Endothelial cell of umbilical vein (primary cell): ENCODE results near the gene ZNF407. TPM values are rescaled to one million over a fixed set of nuclear protein-coding genes. Genes with fewer than 3 reads are reported as not detected.

Source experiments
- BruUV-seq: library from RNA; stranded (reverse); fragments of 400-500 nt; replicated peaks from 2 replicates; lab custom pipeline; 2021; lab: Mats Ljungman, UMichigan
- CTCF ChIA-PET: fragments of 300-600, 350-600 bp; sonication (Branson Sonifier 250); formaldehyde crosslinking; loops from one replicate; lab custom pipeline; 2021; ENCODE audit warnings: antibody characterized with exemption, inconsistent platforms; lab: Charles Lee
- POLR2A ChIA-PET: fragments of 300-600, 350-600 bp; sonication (Branson Sonifier 250); formaldehyde crosslinking; loops from one replicate; lab custom pipeline; 2021; ENCODE audit warnings: antibody characterized with exemption, inconsistent platforms; lab: Charles Lee
- DNase-seq: peaks from one replicate; pipeline ENCODE4 v3.0.0-alpha.2; 2011; ENCODE audit warnings: low read depth, low spot score
- FAIRE-seq: peaks from 2 replicates; lab custom pipeline; 2011; peaks lifted over from hg19 to GRCh38; lab: Jason Lieb, UNC
- H2AFZ ChIP-seq: 2 replicates; pipeline ENCODE4 v1.6.0; 2012; ENCODE audit warnings: low read depth, low read length, control low read depth, inconsistent platforms
- H3K27ac ChIP-seq: 2 replicates; pipeline ENCODE4 v1.5.1; 2011; ENCODE audit warnings: low read depth, mild to moderate bottlenecking, control low read depth, low read length, moderate library complexity; ENCODE audit not compliant: insufficient read depth
- H3K27me3 ChIP-seq, 2 experiments: 2 replicates each; pipeline versions ENCODE4 v1.6.0 to v1.6.1; 2011; ENCODE audit warnings: low read length in 2 of 2, mixed read lengths in 1 of 2; ENCODE audit not compliant: control insufficient read depth in 2 of 2, insufficient read depth in 2 of 2
- H3K36me3 ChIP-seq, 2 experiments: 2 replicates in 1 of 2; 3 replicates in 1 of 2; pipeline ENCODE4 v1.5.1; 2011; ENCODE audit warnings: low read length in 2 of 2, mild to moderate bottlenecking in 1 of 2, moderate library complexity in 1 of 2; ENCODE audit not compliant: control insufficient read depth in 2 of 2, insufficient read depth in 2 of 2; ENCODE audit errors: extremely low read depth in 1 of 2
- H3K4me1 ChIP-seq: 3 replicates; pipeline ENCODE4 v1.5.1; 2011; ENCODE audit warnings: mild to moderate bottlenecking, low read length; ENCODE audit not compliant: control insufficient read depth, insufficient read depth; ENCODE audit errors: extremely low read depth
- H3K4me2 ChIP-seq: 2 replicates; pipeline ENCODE4 v1.6.1; 2011; ENCODE audit warnings: low read length, control low read depth, mixed read lengths; ENCODE audit not compliant: insufficient read depth
- H3K4me3 ChIP-seq, 3 experiments: fragments of 200-600 bp in 1 of 3; sonication (generic), shearing (Covaris generic) in 1 of 3; replicated peaks in 1 of 3; 2 replicates each; pipeline ENCODE4 v1.5.1; 2011 to 2016; ENCODE audit warnings: control low read depth in 3 of 3, low read length in 3 of 3, mild to moderate bottlenecking in 2 of 3, inconsistent platforms in 1 of 3, low read depth in 1 of 3, moderate library complexity in 1 of 3; ENCODE audit not compliant: insufficient read depth in 1 of 3
- H3K79me2 ChIP-seq: 2 replicates; pipeline ENCODE4 v1.6.0; 2012; ENCODE audit warnings: low read length, inconsistent platforms; ENCODE audit not compliant: control insufficient read depth, insufficient read depth
- H3K9ac ChIP-seq: replicated peaks from 2 replicates; pipeline ENCODE3; 2011; ENCODE audit warnings: low read length, control low read depth; ENCODE audit not compliant: insufficient read depth; ENCODE audit errors: extremely low read depth
- H3K9me1 ChIP-seq: replicated peaks from 3 replicates; pipeline ENCODE4 v1.6.0; 2011; ENCODE audit warnings: mild to moderate bottlenecking, low read length; ENCODE audit not compliant: control insufficient read depth, insufficient read depth; ENCODE audit errors: extremely low read depth
- H3K9me3 ChIP-seq: replicated peaks from 2 replicates; pipeline ENCODE4 v1.5.1; 2012; ENCODE audit warnings: low read length, inconsistent platforms; ENCODE audit not compliant: control insufficient read depth, insufficient read depth
- H4K20me1 ChIP-seq: replicated peaks from 2 replicates; pipeline ENCODE3; 2011; ENCODE audit warnings: mild to moderate bottlenecking, low read length; ENCODE audit not compliant: control insufficient read depth, insufficient read depth; ENCODE audit errors: extremely low read depth
- EZH2 ChIP-seq: IDR thresholded peaks from 2 replicates; pipeline ENCODE4 v1.6.1; 2012; ENCODE audit warnings: borderline replicate concordance, low read depth, mild to moderate bottlenecking, moderate library complexity, low read length, inconsistent platforms; ENCODE audit not compliant: severe bottlenecking
- FOS ChIP-seq: IDR thresholded peaks from 2 replicates; pipeline ENCODE4 v1.6.1; 2011; ENCODE audit warnings: mild to moderate bottlenecking, low read length, moderate library complexity, borderline replicate concordance; ENCODE audit not compliant: insufficient read depth
- GATA2 ChIP-seq: IDR thresholded peaks from 2 replicates; pipeline ENCODE4 v1.7.0; 2011; ENCODE audit warnings: low read depth, mild to moderate bottlenecking, moderate library complexity, mixed read lengths, low read length; ENCODE audit not compliant: insufficient read length, insufficient read depth
- JUN ChIP-seq: IDR thresholded peaks from 2 replicates; pipeline ENCODE4 v1.6.1; 2011; ENCODE audit warnings: borderline replicate concordance, low read depth; ENCODE audit not compliant: insufficient read length, insufficient read depth
- MYC ChIP-seq: IDR thresholded peaks from one replicate; pipeline ENCODE4 v1.6.1; 2011; ENCODE audit warnings: mild to moderate bottlenecking, low read depth, low read length
- POLR2A ChIP-seq: IDR thresholded peaks from 2 replicates; pipeline ENCODE4 v1.6.1; 2012; ENCODE audit warnings: low read depth, mild to moderate bottlenecking, control low read depth, low read length
- POLR2AphosphoS5 ChIP-seq: IDR thresholded peaks from 2 replicates; pipeline ENCODE4 v1.6.1; 2012; ENCODE audit warnings: low read depth, mild to moderate bottlenecking, control low read depth, low read length, moderate library complexity; ENCODE audit not compliant: insufficient read depth
- dilution Hi-C: fragments of 300-500 bp; cut with MboI; formaldehyde crosslinking; loops from one replicate; pipeline ENCODE4 v1.15.0; 2019; ENCODE audit warnings: low sequenced_read_pairs; ENCODE audit not compliant: extremely low pct_ligation_motif_present
- intact Hi-C: fragments of 100-400 bp; cut with micrococcal nuclease; formaldehyde crosslinking; loops from one replicate; pipeline ENCODE4 v1.10.0; 2022
- polyA plus RNA-seq, 4 experiments: library from polyadenylated mRNA; depleted of rRNA in 3 of 4; stranded (reverse) in 3 of 4; unstranded in 1 of 4; fragments of >200 nt; gene quantifications; 2 replicates each; pipeline versions ENCODE4 v1.2.1 to v1.2.3, GENCODE V29; 2011 to 2012; ENCODE audit warnings: missing spikeins in 1 of 4
- total RNA-seq: library from RNA; stranded (reverse); gene quantifications from 2 replicates; pipeline ENCODE4 v1.2.3, GENCODE V29; 2021
- TF ChIP-seq, protein P1 (sequence below): IDR thresholded peaks from 2 replicates; pipeline ENCODE4 v1.6.1; 2011; ENCODE audit not compliant: insufficient read depth, insufficient read length
- TF ChIP-seq, protein P2 (sequence below), 2 donors: IDR thresholded peaks; 1 replicate in 1 of 2; 2 replicates in 1 of 2; pipeline ENCODE4 v1.5.1; 2011; ENCODE audit warnings: low read length in 2 of 2, mild to moderate bottlenecking in 2 of 2, moderate library complexity in 2 of 2, control low read depth in 1 of 2, inconsistent platforms in 1 of 2, low read depth in 1 of 2; ENCODE audit not compliant: insufficient read depth in 1 of 2; ENCODE audit errors: extremely low read depth in 1 of 2

The ZNF407 gene
- total and polyA plus RNA-seq, 2 donors (not counting 3 experiments of a cell fraction or from before 2014, with no cell fraction given), result 3.8 to 20.1 TPM

DNA sequence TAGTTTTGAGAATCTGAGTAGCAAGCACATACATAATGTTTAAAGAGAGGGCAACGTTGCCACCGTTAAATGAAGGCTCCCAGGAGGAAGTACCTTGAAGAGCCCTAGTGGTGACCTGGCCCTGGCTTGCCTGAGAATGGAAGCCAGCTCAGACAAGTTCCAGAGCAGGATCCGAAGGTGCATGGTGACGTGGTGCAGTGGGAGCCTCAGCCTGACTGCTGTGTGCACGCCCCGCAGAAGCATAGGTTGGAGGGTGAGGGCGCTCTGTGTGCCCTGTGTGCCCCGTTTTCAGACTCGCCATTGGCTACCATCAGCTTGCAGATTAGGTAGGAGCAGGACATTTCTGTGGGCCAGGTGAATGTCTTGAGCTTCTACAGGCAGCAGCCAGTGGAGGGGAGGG, 68.2 kb downstream of the ZNF407 start:
- DNase-seq (no peak), FAIRE-seq (no peak)
- no peaks in the 10 kb centered on the region for H3K4me1 ChIP-seq
- no peaks in the 10 kb centered on the region for H4K20me1 ChIP-seq
- no peak overlapping the region for H3K9ac ChIP-seq
- H3K9me1 ChIP-seq, result no peaks in the 10 kb centered on the region
- peaks cover 0 to 1% of the 10 kb centered on the region in 2 experiments for H3K36me3 ChIP-seq
- no peak overlapping the region for H3K4me2 ChIP-seq
- H3K27me3 ChIP-seq, result no peaks in the 10 kb centered on the region
- TF ChIP-seq, protein P1, sequence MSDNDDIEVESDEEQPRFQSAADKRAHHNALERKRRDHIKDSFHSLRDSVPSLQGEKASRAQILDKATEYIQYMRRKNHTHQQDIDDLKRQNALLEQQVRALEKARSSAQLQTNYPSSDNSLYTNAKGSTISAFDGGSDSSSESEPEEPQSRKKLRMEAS, result no peak
- TF ChIP-seq MYC, result no peak
- TF ChIP-seq, protein P2, sequence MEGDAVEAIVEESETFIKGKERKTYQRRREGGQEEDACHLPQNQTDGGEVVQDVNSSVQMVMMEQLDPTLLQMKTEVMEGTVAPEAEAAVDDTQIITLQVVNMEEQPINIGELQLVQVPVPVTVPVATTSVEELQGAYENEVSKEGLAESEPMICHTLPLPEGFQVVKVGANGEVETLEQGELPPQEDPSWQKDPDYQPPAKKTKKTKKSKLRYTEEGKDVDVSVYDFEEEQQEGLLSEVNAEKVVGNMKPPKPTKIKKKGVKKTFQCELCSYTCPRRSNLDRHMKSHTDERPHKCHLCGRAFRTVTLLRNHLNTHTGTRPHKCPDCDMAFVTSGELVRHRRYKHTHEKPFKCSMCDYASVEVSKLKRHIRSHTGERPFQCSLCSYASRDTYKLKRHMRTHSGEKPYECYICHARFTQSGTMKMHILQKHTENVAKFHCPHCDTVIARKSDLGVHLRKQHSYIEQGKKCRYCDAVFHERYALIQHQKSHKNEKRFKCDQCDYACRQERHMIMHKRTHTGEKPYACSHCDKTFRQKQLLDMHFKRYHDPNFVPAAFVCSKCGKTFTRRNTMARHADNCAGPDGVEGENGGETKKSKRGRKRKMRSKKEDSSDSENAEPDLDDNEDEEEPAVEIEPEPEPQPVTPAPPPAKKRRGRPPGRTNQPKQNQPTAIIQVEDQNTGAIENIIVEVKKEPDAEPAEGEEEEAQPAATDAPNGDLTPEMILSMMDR (IDR thresholded peaks at IDR 0.05; ENCODE audit: extremely low read depth in 1 of 2, insufficient read depth in 1 of 2, low read depth in 1 of 2, low read length in 2 of 2), result no peak
- no peak for TF ChIP-seq POLR2A
- no peak for TF ChIP-seq GATA2
- no peak for TF ChIP-seq FOS
- TF ChIP-seq JUN, result no peak
- TF ChIP-seq POLR2AphosphoS5, result no peak
- no peak for TF ChIP-seq EZH2
- no peak overlapping the region for H3K4me3 ChIP-seq
- intact Hi-C loops, result no loop called here
- H2AFZ ChIP-seq, result no peak overlapping the region
- BruUV-seq, result no TSS peak
- ChIA-PET CTCF (no interaction called here), POLR2A (no interaction called here)
- H3K9me3 ChIP-seq, result no peaks in the 10 kb centered on the region
- dilution Hi-C loops, result no loop called here
- H3K79me2 ChIP-seq, result no peaks in the 10 kb centered on the region
- H3K27ac ChIP-seq, result no peak overlapping the region
